Suprapubic skin (tissue), 4 donors: ENCODE measurements around the gene COBLL1.

Experiments used
- CTCF ChIP-seq, 2 donors: fragments of 200-600 bp in 1 of 2; fragments of 450-650 bp in 1 of 2; sonication (generic) in 1 of 2; IDR thresholded peaks; one replicate each; pipeline ENCODE4 v1.5.1; 2016 to 2019; ENCODE audit warnings: antibody characterized with exemption in 2 of 2, mild to moderate bottlenecking in 1 of 2, moderate library complexity in 1 of 2
- EP300 ChIP-seq: sonication (generic); formaldehyde crosslinking; IDR thresholded peaks from one replicate; pipeline ENCODE4 v1.6.1; 2017; ENCODE audit warnings: antibody characterized with exemption
- POLR2A ChIP-seq, 2 donors: fragments of 450-650 bp; IDR thresholded peaks; one replicate each; pipeline ENCODE4 v1.6.1; 2017; ENCODE audit warnings: antibody characterized with exemption in 2 of 2, mild to moderate bottlenecking in 2 of 2, moderate library complexity in 2 of 2
- POLR2AphosphoS5 ChIP-seq, 3 donors: sonication (generic); formaldehyde crosslinking; IDR thresholded peaks; one replicate each; pipeline ENCODE4 v1.6.1; 2017; ENCODE audit warnings: antibody characterized with exemption in 3 of 3

- TF ChIP-seq CTCF (IDR thresholded peaks at IDR 0.05), result no peak
- no peak for TF ChIP-seq EP300
- TF ChIP-seq POLR2A (IDR thresholded peaks at IDR 0.05), result no peak
- no peak for TF ChIP-seq POLR2AphosphoS5 (IDR thresholded peaks at IDR 0.05)
Observed at GRCh38 chr2:164824872-164825271, 16.8 kb downstream of the COBLL1 start.
